ENCODE results near the gene SCRN1.
"Not testable (repeated sequence)": the region's sequence is repeated elsewhere in the genome, so short reads cannot be mapped to it uniquely, and the experiment has no call there.

The SCRN1 gene

GRCh38 chr7:29962035-29962434 lies 27.6 kb downstream of the SCRN1 start:
- no peak for DNase-seq

GRCh38 chr7:29961611-29962010 lies 28.0 kb downstream of the SCRN1 start:
- DNase-seq: not testable (repeated sequence)

- no peak for DNase-seq
Observed at GRCh38 chr7:29958667-29959358, 30.8 kb downstream of the SCRN1 start.

- peak; percentile 7 for DNase-seq
Observed at GRCh38 chr7:29957521-29958310, 31.9 kb downstream of the SCRN1 start.

GRCh38 chr7:29956487-29956836 lies 33.1 kb downstream of the SCRN1 start:
- no peak for DNase-seq

GRCh38 chr7:29955799-29956486 lies 33.7 kb downstream of the SCRN1 start:
- DNase-seq: peak; percentile 5

- peak; percentile 36 for DNase-seq
Observed at GRCh38 chr7:29955075-29955792, 34.4 kb downstream of the SCRN1 start.

- no peak for DNase-seq
Observed at GRCh38 chr7:29953726-29954347, 35.8 kb downstream of the SCRN1 start.

- DNase-seq: no peak
Observed at GRCh38 chr7:29951206-29951605, 38.4 kb downstream of the SCRN1 start.

- no peak for DNase-seq
Observed at GRCh38 chr7:29950480-29950879, 39.1 kb downstream of the SCRN1 start.

- no peak for DNase-seq
Observed at GRCh38 chr7:29948587-29948986, 41.0 kb downstream of the SCRN1 start.

- DNase-seq: no peak
Observed at GRCh38 chr7:29946428-29947186, 43.0 kb downstream of the SCRN1 start.

GRCh38 chr7:29945259-29945809 lies 44.3 kb downstream of the SCRN1 start:
- no peak for DNase-seq

GRCh38 chr7:29940199-29940598 lies 49.4 kb downstream of the SCRN1 start:
- DNase-seq: no peak

- DNase-seq: no peak
Observed at GRCh38 chr7:29937132-29937531, 52.5 kb downstream of the SCRN1 start.

GRCh38 chr7:29935111-29935510 lies 54.5 kb downstream of the SCRN1 start:
- no peak for DNase-seq

GRCh38 chr7:29929018-29929807 lies 60.4 kb downstream of the SCRN1 start:
- no peak for DNase-seq

GRCh38 chr7:29926741-29927140 lies 62.9 kb downstream of the SCRN1 start:
- no peak for DNase-seq

GRCh38 chr7:29926216-29926615 lies 63.4 kb downstream of the SCRN1 start:
- no peak for DNase-seq

- no peak for DNase-seq
Observed at GRCh38 chr7:29924684-29925083, 64.9 kb downstream of the SCRN1 start.

GRCh38 chr7:29924006-29924405 lies 65.6 kb downstream of the SCRN1 start:
- DNase-seq: no peak

Measured in NCI-H1436 (cell line).